Measurements from ENCODE around the gene AFTPH. TPM values are rescaled to one million over a fixed set of nuclear protein-coding genes. Genes with fewer than 3 reads are reported as not detected.

Gene AFTPH
- total RNA-seq, 1 donor from 2014 or later, result 18.1 TPM

DNA sequence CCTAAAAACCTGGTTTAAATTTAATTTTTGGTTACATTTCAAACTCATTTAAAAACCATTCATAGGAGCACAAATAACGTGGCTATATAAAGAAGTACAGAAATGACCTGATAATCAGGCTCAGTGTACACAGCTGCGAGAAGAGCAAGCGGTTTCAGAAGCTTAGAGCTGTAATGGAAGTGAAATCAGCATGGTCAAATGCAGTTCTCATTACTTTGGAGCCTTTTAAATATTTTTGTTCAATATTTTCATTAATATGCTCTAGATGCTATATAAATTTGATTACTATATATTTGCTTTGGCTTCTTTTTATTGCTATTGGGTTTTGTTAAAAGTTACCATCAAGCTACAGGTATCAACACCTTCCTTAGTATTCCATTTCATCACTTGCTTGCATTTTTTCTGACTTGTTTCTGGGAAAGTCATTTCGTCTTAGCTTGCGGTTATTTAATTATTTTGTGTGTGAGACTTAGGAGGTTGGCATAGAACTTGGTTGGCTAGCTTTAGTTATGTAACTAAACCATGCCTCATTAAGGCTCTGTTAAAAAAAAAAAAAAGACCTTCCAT is 58.7 kb downstream of the AFTPH start:
- DNase-seq (ENCODE audit: extremely low read depth, low read depth, low spot score), result no peak

DNA sequence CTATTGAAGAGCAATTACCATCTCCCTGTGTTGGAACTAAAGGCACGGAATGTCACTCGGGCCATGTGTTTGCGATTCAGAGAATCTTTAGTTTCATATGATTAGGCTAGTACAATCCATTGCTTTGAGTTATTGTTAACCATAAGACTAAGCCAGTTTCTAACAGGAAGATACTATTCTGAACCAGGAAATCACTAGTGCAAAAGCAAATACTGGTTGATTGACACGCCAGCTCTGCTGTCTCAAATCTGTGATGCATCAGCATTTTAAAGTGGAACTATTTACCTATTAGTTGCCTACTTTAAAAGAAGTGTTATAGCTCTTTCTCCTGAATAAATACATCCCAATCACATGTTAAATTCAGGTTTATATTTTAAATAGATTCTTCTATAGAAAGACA is 61.9 kb downstream of the AFTPH start:
- DNase-seq (ENCODE audit: extremely low read depth, low read depth, low spot score), result no peak

- DNase-seq (ENCODE audit: extremely low read depth, low read depth, low spot score), result peak; percentile 18
Observed at GRCh38 chr2:64586883-64587481, 62.9 kb downstream of the AFTPH start.

DNA sequence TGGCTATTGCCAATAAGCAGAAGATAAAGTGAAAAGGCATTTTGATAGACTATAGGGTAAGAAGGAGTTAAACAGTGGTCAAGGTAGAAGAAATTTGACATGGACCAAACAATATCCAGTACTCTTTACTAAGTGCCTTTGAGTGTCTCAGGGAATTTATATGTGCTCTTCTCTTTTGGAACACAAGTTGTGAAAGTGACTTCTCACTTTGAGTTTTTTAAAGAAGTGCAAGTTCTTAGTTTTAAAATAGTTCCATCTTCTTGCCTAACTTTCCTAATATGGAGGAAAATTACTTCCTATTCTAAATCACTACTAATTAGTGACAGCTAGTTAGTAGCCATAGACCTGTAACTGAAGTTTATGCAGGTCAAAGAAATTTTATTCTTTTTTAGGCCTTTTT is 63.4 kb downstream of the AFTPH start:
- no peak for DNase-seq (ENCODE audit: extremely low read depth, low read depth, low spot score)

GRCh38 chr2:64591188-64591587 is 67.1 kb downstream of the AFTPH start:
- no peak for DNase-seq (ENCODE audit: extremely low read depth, low read depth, low spot score)

GRCh38 chr2:64593035-64593655 is 69.0 kb downstream of the AFTPH start:
- no peak for DNase-seq (ENCODE audit: extremely low read depth, low read depth, low spot score)

DNA sequence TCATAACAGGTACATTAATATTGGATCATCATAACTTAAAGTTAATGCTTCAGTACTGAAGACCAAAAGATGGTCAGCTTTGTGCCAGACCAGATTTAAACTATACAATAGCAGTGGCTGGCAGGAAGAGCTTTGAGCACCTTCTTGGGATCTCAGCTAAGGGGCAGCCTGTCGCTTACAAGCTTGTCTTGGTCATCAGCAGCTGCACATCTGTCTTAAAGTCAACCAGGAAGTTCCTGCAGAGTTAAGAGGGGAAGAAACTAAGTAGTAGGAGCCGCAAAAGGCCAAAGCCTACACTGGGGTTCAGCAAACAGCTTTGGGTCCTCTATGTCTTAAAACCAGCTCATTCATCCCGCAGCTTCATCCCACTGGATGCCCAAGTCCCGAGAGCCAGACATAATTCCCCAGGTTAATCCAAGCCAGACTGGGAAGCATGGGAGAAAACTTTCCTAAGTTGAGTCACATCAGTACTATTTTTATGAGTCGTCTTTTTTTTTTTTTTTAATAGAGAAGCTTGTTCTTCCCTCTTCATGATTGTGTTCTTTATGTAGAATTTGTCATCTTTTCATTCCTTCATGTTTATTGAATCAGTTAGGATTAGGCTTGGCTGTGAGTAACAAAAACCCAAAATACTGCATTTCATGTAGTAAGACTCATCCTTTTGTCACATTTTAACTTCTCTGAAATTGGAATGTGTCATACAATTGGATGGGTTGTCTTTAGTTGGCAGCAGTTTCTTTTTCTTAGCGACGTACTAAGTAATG is 70.3 kb downstream of the AFTPH start:
- no peak for DNase-seq (ENCODE audit: extremely low read depth, low read depth, low spot score)

- DNase-seq (ENCODE audit: extremely low read depth, low read depth, low spot score), result no peak
Observed at GRCh38 chr2:64595397-64596176, 71.5 kb downstream of the AFTPH start.

DNA sequence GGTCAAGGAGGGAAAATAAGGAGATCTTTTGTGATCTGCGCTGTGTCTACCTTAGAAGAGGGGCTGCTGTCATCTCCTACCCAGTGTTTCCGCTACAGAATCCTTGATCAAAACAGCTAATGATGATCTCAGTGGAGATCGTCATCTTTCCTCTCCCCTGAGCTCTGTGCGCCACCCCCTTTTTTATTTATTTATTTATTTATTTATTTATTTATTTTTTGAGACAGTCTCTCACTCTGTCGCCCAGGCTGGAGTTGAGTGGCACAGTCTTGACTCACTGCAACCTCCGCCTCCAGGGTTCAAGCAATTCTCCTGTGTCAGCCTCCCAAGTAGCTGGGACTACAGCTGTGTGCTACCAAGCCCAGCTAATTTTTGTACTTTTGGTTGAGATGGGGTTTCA is 74.1 kb downstream of the AFTPH start:
- no peak for DNase-seq (ENCODE audit: extremely low read depth, low read depth, low spot score)

DNA sequence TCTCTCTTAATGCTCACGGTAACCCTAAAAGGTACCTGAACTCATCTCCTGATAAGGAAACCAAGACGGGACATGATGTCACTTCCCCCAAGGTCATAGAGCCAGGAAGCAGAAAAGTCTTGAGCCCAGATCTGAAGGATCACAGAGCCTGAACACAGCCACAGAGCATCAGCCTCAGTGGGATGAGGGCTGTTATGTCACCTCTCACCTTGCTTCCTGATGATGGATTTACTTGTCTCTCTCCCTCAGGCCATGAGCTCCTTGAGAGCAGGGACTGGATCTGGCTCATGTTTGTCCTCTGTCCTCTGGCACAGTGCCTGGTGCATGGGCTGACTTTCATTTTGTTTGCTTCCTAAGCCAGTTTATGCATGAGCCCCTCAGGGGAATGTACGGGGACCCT is 75.3 kb downstream of the AFTPH start:
- DNase-seq (ENCODE audit: extremely low read depth, low read depth, low spot score), result no peak

GRCh38 chr2:64601034-64601754 is 77.1 kb downstream of the AFTPH start:
- no peak for DNase-seq (ENCODE audit: extremely low read depth, low read depth, low spot score)

GRCh38 chr2:64601785-64602391 is 77.8 kb downstream of the AFTPH start:
- no peak for DNase-seq (ENCODE audit: extremely low read depth, low read depth, low spot score)

DNA sequence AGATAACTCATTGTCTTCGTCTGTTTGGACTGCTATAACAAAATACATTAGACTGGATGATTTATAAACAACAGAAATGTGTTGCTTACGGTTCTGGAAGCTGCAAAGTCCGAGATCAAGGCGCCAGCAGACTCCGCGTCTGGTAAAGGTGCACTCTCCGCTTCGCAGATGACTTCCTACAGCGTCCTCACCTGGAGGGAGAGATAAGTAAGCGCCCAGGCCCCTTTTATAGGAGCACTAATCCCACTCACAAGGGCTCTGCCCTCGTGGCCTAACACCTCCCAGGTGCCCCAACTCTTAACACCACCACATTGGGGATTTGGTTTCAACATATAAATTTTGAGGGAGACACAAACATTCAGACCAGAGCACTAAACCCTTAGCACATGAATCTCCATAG is 78.3 kb downstream of the AFTPH start:
- DNase-seq (ENCODE audit: extremely low read depth, low read depth, low spot score), result no peak

DNA sequence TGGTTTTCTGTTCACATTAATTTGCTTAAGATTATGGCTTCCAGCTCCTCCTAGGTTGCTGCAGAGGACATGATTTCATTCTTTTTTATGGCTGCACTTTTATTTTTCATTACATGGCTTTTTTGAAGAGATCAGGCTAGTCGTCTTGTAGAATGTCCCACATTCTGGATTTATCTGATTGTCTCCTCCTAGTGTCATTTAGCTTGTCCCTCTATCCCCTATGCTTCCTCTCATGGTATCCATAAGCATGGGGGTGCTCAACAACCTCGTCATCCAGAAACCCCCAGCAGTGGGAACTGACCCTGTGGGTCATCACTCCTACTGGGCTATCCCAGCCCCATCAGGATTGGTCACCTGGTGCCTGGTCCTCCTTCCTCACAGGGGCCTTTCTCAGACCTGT is 80.0 kb downstream of the AFTPH start:
- DNase-seq (ENCODE audit: extremely low read depth, low read depth, low spot score), result no peak

DNA sequence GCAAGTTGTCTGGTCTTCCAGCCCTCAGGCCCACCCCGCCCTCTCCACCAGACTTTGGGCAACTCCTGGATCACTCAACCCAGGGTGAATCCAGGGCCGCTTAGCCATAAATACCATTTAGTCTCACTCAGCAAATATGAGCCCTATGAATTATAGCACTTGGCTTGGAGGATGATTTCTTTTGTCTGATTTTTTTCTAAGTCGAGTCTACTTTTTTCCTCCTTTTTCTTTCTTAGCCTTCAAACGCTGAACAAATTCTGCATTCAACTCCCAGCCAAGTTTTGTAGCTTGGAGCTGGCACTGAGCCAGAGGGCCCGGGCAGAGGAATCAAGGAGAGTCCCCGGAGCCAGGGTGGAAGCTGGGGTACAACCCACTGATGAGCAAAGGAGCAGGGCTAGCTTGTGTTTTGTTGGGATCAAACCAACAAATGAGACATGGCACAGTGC is 80.9 kb downstream of the AFTPH start:
- no peak for DNase-seq (ENCODE audit: extremely low read depth, low read depth, low spot score)

- no peak for DNase-seq (ENCODE audit: extremely low read depth, low read depth, low spot score)
Observed at GRCh38 chr2:64605991-64606478, 81.9 kb downstream of the AFTPH start.

GRCh38 chr2:64606479-64607363 is 82.6 kb downstream of the AFTPH start:
- DNase-seq (ENCODE audit: extremely low read depth, low read depth, low spot score), result no peak

DNA sequence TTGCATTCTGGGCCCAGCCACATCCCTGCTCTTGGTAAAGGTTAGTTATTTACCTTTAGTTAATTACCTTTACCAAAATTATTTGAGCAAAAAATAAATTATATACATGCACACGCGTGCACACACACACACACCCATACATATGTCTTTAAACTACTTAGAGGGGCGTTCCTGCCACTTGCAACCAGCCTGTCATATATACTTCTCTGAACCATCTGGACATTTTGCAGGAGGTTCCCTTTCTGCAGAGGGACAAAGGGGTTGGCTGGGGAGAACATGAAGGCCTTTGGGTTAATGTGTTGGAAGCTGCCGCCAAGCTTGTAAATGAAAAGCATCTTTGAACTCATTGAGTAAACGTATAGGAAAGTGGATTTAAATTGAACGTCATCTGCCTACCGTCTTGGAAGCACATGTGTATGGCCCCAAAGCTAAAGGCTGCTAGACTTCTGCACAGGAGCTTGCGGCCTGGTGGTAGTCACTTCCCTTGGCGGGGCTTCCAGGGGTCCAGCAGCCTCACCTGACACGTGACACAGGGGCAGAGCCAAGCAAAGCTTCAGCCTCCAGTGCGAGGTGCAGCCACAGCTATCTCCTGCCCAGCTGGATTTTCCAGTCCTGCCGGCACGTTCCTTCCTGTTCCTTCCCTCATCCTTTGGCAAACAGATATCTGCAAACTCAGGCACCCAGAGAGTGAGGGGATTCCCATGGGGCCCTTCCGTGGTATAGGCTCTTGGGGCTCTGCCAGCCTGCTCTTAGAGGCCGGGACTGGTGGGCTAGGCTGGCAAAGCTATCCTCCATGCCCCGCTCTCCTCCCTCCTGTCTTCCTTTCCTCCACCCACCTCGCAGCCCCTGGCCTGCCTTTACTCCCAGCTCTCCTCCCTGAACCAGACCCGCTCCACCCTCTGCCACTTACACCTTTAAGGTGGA is 83.5 kb downstream of the AFTPH start:
- no peak for DNase-seq (ENCODE audit: extremely low read depth, low read depth, low spot score)

Data from glomerular endothelial cell (primary cell).